ENCODE data around the gene VAC14.

DNA sequence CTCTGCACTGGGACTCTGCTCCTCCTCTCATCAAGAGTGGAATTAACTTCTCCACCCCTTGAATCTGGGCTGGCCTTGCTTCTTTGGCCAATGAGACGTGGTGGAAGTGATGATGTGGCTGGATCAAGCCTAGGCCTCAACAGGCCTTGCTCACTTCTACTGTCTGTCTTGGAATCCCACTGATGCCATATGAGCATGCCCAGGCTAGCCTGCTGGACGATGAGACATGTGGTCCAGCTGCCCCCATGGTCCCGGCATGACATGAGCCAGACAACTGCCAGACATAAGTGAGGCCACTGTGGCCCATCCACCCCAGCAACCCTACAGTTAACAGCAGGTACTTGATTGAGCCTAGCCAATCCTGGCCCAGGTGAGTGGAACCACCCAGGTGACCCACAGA lies 18.7 kb downstream of the VAC14 start:
- TF ChIP-seq ZNF274 (IDR thresholded peaks at IDR 0.05; ENCODE audit: low read depth, low read length) = no peak
- TF ChIP-seq SUZ12 (IDR thresholded peaks at IDR 0.05; ENCODE audit: extremely low read depth, insufficient read depth, insufficient read length) = no peak
